Mammary epithelial cell (primary cell): ENCODE results near the gene ULK1.

Experiments used
- CTCF ChIP-seq, 2 donors: IDR thresholded peaks in 1 of 2; conservative IDR thresholded peaks in 1 of 2; 2 replicates each; pipeline ENCODE4 v1.5.1; 2011 to 2012; ENCODE audit warnings: inconsistent platforms in 2 of 2, low read length in 2 of 2, mild to moderate bottlenecking in 2 of 2, control low read depth in 1 of 2, low read depth in 1 of 2; ENCODE audit not compliant: insufficient read depth in 1 of 2; ENCODE audit errors: extremely low read depth in 1 of 2
- EZH2 ChIP-seq: IDR thresholded peaks from 2 replicates; pipeline ENCODE4 v1.6.1; 2012; ENCODE audit warnings: low read length, inconsistent platforms, borderline replicate concordance

DNA sequence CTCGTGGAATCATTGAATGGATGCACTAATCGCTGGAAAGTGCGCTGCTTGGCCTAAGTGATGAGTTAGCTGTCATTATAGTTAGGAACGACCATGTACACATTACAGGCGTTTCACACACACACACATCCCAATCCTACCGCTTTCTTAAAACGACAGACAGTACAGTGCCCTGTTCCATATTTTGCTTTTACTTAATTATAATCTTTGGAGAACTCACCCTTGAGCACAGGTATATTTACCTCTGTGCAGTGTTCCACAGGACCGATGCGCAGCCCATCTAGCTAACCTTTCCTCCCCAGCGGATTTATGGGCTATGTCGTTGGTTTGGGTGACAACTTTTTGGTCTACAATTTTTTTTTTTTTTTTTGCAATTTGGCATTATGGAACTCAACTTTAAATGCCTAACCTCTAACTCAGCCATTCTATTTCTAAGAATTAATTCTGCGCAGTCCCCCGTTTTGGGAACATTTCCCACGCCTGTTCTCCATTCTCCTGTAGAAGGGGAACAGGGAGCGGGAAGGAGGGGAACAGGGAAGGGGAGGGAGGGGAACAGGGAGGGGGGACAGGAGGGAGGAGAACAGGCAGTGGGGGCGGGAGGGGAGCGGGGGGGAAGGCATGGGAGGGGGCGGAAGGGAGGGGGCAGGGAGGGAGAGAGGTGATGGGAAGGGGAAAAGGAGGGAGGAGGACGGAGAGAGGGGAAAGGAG lies 663 bp upstream of the ULK1 start:
- TF ChIP-seq CTCF (conservative IDR thresholded peaks at IDR 0.05 in 1 of 2, IDR thresholded peaks at IDR 0.05 in 1 of 2; ENCODE audit: extremely low read depth in 1 of 2, insufficient read depth in 1 of 2, low read depth in 1 of 2, low read length in 2 of 2) (no peak), EZH2 (no peak)
